ENCODE measurements around the gene LRP5.

DNA sequence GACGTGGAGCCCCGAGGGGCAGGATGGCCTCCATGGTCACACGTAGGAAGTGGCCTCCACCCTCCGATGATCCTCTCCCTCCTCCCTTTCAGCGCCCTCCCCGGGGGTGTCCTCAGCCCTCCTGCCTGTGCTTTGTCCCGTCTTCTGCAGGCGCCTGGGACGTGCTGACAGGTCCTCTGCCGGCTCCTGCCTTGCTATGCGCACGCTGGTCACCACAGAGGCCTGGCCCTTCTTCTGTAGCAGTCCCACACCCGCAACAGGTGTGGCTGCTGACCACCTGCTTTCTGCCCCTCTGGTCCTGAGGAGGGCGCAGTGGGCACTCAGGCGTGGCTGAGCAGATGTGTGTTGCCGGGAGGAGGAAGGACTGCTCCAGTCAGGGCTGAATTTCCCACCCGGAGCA is 120.5 kb downstream of the LRP5 start:
- TF ChIP-seq POLR2AphosphoS5 (IDR thresholded peaks at IDR 0.05) (no peak), CTCF (IDR thresholded peaks at IDR 0.05) (no peak)
